ENCODE measurements around the gene MCL1.

MCL1 gene

GRCh38 chr1:150549496-150550221, 29.8 kb downstream of the MCL1 start (continued):
- TF ChIP-seq ZBTB21 (tag by site-specific recombination; IDR thresholded peaks at IDR 0.05): no peak
- no peak for TF ChIP-seq ZFP37 (tag by site-specific recombination; IDR thresholded peaks at IDR 0.05)
- TF ChIP-seq SCRT2 (tag by site-specific recombination; IDR thresholded peaks at IDR 0.05): peak; percentile 77

- Histone ChIP-seq H3K4me3 (ENCODE audit: low read depth, low read length) (peak within 1 kb of the TSS; percentile 50), H3K27ac (ENCODE audit: extremely low read depth, low read depth, low read length) (no peak within 1 kb of the TSS; the same call in 1 of the 2 replicates), H3K9me3 (ENCODE audit: control insufficient read depth, insufficient read depth, low read depth, low read length) (no peaks in the 10 kb centered on the region), H3K36me3 (ENCODE audit: control insufficient read depth in 2 of 2, insufficient read depth in 1 of 2, low read length in 2 of 2) (no peaks in the 10 kb centered on the region), H3K4me1 (ENCODE audit: control insufficient read depth, insufficient read depth, low read length) (no peaks in the 10 kb centered on the region; the same call in 1 of the 2 replicates)
- ChIA-PET POLR2A (interaction anchor here (0.9 to 2.5 kb wide), 8 partner anchors 11 to 148 kb away, joined by 3 to 10 read pairs (median 5); partner anchors contain the start of genes ENSA, FALEC, GOLPH3L and MCL1), CTCF (interaction anchor here (0.5 to 8.8 kb wide), 6 partner anchors 9 to 69 kb away, joined by 3 to 73 read pairs (median 5); no protein-coding TSS in a partner anchor)
- 0 out of 2 replicates have a peak, but pooled peaks have one; percentile 41 for TF ChIP-seq ZNF660 (tag by site-specific recombination; IDR thresholded peaks at IDR 0.05)
- 0 out of 2 replicates have a peak, but pooled peaks have one; percentile 22 for TF ChIP-seq PATZ1 (tag by site-specific recombination; IDR thresholded peaks at IDR 0.05)
- peak; percentile 74 for TF ChIP-seq ZNF561 (tag by site-specific recombination; IDR thresholded peaks at IDR 0.05; ENCODE audit: borderline replicate concordance)
- no peak for TF ChIP-seq ZNF184 (tag by site-specific recombination; IDR thresholded peaks at IDR 0.05)
- peak; percentile 22; the same call in 1 of the 2 replicates for TF ChIP-seq ZBTB11 (tag by site-specific recombination; conservative IDR thresholded peaks at IDR 0.05; ENCODE audit: low read depth)
- peak; percentile 72 for TF ChIP-seq ZBTB8A (tag by site-specific recombination; IDR thresholded peaks at IDR 0.05)
- no peak for TF ChIP-seq YY1 (tag by site-specific recombination; IDR thresholded peaks at IDR 0.05)
- peak; percentile 84 for TF ChIP-seq GLIS2 (tag by site-specific recombination; IDR thresholded peaks at IDR 0.05)
- no peak for TF ChIP-seq ZNF585B (tag by site-specific recombination; IDR thresholded peaks at IDR 0.05)
- peak; percentile 67 for TF ChIP-seq REST (tag by site-specific recombination; IDR thresholded peaks at IDR 0.05)
- TF ChIP-seq ZNF366 (tag by site-specific recombination; conservative IDR thresholded peaks at IDR 0.05): no peak
- TF ChIP-seq ZNF76 (tag by site-specific recombination; IDR thresholded peaks at IDR 0.05; ENCODE audit: borderline replicate concordance, low read depth): peak; percentile 34; the same call in 1 of the 2 replicates
- no peak for TF ChIP-seq KLF10 (tag by site-specific recombination; IDR thresholded peaks at IDR 0.05)
- TF ChIP-seq ZNF140 (tag by site-specific recombination; IDR thresholded peaks at IDR 0.05): no peak
- TF ChIP-seq ZNF792 (tag by site-specific recombination; IDR thresholded peaks at IDR 0.05): no peak
- peak; percentile 66 for TF ChIP-seq ZNF596 (tag by site-specific recombination; IDR thresholded peaks at IDR 0.05)
- TF ChIP-seq ZNF341 (tag by site-specific recombination; IDR thresholded peaks at IDR 0.05; ENCODE audit: low read depth): 0 out of 2 replicates have a peak, but pooled peaks have one; percentile 20
- TF ChIP-seq ZNF513 (tag by site-specific recombination; IDR thresholded peaks at IDR 0.05): no peak
- no peak for TF ChIP-seq ZNF747 (tag by site-specific recombination; IDR thresholded peaks at IDR 0.05)
Observed at GRCh38 chr1:150548632-150549495, 30.5 kb downstream of the MCL1 start, which contains the start of gene ADAMTSL4. ADAMTSL4 (plus strand) TSS chr1:150549408; CDS start chr1:150552289, 2,881 bp downstream.

All from HEK293 (cell line).